ENCODE measurements around the gene OR8G1.
"Not testable (repeated sequence)": the region's sequence is repeated elsewhere in the genome, so short reads cannot be mapped to it uniquely, and the experiment has no call there.

Gene OR8G1

DNA sequence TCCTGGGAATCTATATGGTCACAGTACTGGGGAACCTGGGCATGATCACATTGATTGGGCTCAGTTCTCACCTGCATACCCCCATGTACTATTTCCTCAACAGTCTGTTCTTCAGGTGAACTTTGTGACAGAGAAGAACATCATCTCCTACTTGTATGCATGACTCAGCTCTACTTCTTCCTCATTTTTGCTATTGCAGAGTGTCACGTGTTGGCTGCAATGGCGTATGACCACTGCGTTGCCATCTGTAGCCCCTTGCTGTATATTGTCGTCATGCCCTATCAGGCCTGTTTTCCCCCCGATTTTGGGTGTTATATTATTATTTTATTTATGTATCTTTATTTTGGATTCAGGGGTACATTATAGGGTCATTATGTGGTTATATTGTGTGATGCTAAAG, 2.4 kb upstream of the OR8G1 start:
- DNase-seq (ENCODE audit: low spot score), result no peak

DNA sequence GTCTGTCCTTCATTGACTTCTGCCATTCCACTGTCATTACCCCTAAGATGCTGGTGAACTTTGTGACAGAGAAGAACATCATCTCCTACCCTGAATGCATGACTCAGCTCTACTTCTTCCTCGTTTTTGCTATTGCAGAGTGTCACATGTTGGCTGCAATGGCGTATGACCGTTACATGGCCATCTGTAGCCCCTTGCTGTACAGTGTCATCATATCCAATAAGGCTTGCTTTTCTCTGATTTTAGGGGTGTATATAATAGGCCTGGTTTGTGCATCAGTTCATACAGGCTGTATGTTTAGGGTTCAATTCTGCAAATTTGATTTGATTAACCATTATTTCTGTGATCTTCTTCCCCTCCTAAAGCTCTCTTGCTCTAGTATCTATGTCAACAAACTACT, 9.0 kb downstream of the OR8G1 start:
- not testable (repeated sequence) for DNase-seq (ENCODE audit: low spot score)

DNA sequence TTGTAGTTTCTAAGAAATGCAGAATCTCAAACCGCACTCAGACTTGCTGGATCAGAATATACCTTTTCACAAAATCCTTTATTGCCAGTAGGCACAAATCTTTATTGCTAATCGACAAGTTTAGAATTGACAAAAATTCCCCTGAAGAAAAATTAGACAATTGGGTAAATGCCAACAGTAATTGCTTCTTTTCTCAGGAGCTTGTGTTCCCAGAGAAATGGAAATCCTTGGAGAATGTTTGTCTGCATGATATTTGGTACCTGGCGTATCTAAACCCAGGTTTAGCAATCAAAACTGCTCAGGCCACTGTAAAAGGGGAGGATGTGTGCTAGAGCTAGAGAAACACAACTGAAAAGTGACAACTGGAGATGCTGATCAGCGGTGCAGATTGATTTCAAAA, 15.2 kb downstream of the OR8G1 start, which contains the start of gene OR8G5:
OR8G5 (plus strand) TSS at position 301 of the 400 bp plus-strand sequence. CDS start 8,556 bp downstream, outside the sequence.
- no peak for DNase-seq (ENCODE audit: low spot score)

DNA sequence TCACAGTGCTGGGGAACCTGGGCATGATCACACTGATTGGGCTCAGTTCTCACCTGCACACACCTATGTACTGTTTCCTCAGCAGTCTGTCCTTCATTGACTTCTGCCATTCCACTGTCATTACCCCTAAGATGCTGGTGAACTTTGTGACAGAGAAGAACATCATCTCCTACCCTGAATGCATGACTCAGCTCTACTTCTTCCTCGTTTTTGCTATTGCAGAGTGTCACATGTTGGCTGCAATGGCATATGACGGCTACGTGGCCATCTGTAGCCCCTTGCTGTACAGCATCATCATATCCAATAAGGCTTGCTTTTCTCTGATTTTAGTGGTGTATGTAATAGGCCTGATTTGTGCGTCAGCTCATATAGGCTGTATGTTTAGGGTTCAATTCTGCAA, 24.1 kb downstream of the OR8G1 start:
- DNase-seq (ENCODE audit: low spot score), result not testable (repeated sequence)

DNA sequence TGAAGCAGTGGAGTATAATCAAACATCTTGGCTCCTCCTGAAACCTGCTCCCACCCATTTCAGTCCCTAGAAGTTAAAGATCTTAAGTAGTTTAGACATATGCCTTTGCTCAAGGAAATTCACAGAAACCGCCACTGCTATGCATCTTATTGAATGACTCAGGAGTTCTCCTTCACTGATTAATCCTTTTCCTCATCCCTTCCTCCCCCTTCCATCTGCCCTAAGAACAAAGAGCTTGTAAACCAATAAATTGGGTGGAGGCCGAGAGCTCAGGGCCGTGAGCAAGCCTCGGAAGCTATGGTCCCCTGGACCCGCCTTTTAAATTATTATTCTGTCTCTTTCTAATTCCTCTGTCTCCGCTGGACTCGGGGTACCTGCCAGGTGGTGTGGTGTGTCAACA, 30.0 kb downstream of the OR8G1 start:
- not testable (repeated sequence) for DNase-seq (ENCODE audit: low spot score)

DNA sequence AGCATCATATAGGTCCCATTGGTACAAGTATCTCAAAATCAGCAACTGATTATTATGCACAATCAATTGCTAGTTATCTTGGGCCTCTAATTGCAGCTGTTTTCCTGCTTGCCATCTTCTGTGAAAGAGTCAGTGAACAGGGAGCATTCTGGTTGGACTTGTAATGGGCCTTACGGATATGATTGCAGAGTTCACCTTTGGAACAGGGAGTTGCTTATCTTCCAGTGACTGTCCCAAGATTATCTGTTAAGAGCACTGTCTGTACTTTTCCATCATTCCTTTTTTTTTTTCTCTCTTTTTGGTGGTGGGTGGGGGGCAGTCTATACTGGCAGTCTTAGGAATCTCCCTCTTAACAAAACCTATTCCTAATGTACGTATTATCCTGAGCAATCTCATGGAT, 33.1 kb downstream of the OR8G1 start:
- no peak for DNase-seq (ENCODE audit: low spot score)

DNA sequence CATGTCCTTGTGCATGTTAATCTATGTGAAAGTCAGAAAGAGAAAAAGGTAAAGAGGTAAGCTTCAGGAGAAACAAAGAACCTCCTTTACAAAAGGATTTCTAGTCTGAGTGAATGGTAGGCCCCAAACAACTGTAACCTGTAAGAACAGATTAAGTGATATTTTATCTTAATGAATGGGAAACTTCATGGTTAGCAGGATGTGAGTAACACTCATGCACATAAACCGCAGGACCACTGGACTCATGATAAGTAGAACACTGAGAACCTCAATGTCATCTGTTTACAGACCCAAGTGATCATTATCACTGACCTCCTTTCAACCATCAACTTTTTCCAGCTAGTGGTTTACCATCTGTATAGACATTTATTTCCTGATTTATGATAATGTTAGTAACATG, 35.2 kb downstream of the OR8G1 start:
- no peak for DNase-seq (ENCODE audit: low spot score)

DNA sequence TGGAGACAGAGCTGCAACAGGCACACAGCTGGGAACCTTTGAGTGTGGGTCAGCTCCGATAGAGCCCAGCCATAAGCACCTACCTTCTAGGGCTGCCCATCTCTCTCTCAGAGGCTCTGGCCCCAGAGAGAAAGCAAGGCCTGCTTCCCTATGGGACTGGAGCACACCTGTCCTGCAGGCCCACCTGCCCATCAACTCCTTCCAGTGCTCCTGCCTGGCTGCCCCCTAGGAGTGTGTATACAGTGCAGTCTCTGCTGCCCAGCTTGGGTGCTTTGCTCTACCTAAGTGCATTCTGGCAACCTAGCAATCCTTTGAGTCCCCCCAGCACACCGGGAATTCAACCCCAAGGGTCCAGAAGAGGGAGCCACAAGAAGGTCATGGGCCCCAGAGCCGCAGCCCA, 36.3 kb downstream of the OR8G1 start:
- DNase-seq (ENCODE audit: low spot score), result no peak

DNA sequence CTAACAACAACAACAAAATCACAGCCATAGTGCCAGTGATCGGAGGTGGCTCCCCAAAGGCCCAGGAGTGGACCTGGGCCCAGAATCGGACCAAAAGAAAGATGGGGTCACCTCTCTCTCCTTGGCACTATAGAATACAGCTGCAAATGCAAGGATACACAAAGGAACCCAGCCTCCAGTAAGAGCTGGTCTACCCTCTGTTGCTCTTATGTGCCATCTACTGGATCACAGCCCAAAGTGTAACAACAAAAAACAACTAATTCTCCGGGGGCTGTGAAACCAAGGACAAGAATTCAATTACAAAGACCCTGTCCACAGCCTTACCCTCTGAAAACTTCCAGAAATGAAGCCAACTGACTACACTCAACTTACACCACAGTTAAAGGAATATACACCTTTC, 36.9 kb downstream of the OR8G1 start:
- DNase-seq (ENCODE audit: low spot score), result no peak

DNA sequence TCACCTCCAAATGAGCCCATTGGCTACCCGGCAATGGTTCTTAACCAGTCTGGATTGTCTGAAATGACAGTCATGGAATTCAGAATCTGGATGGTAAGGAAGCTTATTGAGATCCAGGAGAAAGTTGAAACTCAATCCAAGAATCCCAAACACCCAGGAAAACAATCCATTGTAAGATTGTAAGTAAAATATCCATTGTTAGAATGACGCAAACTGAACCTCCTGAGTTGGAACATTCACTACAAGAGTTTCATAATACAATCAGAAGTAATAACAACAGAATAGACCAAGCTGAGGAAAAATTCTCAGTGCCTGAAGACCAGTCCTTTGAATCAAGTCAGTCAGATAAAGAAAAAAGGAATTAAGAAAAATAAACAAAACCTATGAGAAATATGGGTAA, 37.4 kb downstream of the OR8G1 start:
- no peak for DNase-seq (ENCODE audit: low spot score)

DNA sequence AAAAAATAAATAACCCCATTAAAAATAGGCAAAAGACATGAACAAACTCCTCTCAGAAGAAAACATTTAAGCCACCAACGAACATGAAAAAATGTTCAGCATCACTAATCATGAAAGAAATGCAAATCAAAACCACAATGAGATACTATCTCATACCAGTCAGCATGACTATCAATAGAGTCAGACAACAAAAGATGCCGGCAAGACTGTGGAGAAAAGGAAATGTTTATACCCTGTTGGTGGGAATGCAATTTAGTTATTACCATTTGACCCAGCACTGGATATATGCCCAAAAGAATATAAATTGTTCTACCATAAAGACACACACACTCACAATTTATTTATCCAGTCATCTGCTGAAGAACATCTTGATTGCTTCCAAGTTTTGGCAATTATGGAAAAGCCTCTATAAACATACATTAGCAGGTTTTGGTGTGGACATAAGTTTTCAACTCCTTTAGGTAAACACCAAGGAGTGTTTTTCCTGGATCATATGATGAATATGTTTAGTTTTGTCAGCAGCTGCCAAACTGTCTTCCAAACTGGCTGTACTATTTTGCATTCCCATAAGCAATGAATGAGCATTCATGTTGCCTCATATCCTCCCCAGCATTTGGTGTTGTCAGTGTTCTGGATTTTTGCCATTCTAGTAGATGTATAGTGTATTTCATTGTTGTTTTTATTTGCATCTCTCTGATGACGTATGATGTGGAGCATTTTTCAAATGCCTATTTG, 44.9 kb downstream of the OR8G1 start:
- DNase-seq (ENCODE audit: low spot score), result no peak

DNA sequence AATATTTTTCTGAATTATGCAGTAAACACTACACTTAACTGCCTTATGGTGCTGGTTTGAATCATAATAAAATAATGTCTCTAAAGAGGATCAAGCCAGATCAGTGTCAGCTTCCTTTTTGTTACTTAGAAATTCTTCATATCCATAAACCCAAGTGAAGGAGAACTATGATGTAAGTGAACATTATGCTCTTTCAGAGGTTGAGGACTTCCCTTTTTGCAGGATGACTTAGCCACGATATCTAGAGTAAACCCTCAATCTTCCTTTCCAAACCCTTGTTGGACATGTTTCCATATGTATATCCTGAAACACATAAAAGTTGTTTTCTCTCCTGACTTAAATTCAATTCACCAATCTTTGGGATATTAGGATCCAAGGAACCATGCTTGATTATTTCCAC, 53.8 kb downstream of the OR8G1 start:
- DNase-seq (ENCODE audit: low spot score), result no peak

DNA sequence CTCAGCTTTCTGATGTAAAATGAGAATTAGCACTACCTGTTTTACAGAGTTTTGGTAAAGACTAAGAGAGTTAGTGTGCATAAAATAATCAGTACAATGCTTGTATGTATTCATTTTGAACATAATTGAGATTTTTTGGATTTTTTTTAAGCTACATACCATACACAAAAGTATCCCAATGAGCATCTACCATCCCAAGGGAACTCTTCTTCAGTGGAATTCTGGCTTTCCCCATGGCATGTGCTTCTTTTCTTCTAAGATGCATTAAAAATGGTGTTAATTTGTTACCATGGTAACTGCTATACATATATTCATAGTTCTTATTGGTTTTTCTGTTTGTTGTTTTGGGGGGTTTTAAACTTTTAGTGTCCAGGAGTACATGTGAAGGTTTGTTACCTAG, 55.1 kb downstream of the OR8G1 start:
- no peak for DNase-seq (ENCODE audit: low spot score)

DNA sequence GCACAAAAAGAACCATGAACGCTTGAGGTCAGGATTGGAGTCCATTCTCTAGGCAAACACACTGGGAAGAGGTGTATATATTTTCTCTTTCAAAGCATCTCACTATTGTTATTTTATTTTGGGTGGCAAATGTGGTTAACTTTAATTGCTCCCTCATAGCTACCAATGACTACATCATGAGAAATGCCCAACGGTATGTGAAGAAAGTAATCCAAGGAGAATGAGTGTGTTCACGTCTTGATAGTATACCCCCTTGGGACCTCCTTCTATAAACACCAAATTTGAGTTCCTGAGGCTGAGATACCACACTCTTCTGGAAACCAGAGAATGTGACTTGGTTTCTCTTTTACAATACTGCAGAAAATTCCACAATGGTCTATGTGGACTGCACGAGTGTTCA, 57.0 kb downstream of the OR8G1 start:
- no peak for DNase-seq (ENCODE audit: low spot score)

DNA sequence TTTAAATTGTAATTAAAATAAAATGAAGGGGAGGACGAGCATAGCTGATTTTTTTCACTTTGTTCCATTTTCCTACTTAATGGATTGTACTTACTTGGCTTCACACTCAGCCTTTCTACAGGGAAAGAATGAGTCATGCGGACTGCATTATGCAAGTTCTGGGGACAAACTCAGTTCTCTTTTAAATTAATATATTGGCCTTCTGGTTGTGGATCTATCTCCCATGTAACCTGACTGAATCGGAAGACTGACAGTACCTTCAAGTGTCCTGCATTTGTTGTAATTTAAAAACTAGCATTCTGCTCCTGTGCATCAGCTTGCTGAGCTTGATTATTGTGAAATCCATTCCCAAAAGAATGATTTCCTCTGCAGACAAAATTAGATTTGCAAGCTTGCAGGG, 60.7 kb downstream of the OR8G1 start:
- no peak for DNase-seq (ENCODE audit: low spot score)

DNA sequence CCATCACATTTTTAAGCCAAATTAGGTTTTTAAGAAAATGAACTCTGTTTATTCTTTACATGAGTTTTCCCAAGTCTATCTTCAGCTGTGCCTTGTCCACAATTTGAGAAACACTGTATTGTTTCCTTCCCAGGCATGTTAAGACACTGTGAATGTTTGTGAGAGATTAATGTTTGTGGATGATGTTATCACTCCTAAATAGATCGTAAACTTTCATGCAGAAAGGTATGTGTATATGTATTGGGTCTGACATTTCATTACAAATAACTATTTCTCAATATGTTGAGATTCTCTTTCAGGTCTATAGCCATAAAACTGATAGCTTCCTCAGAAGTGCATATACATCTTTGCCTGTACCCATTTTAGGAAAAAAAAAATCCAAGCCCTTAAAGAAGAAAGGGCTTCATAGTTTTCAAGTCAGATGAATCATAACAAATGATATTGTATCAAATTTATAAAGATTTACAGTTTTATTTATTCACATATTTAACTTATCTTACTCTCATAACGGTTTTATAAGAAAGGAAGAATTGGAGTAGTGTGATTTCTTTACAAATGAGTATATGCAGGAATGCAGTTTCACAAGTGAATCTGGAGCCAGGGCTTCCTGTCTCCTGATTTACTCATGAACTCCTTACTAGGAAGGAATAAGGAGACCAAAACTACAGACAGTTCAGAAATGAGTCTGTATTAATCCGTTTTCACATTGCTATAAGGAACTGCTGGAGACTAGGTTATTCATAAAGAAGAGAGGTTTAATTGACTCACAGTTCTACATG, 61.6 kb downstream of the OR8G1 start:
- no peak for DNase-seq (ENCODE audit: low spot score)

Measured in pons (tissue), 1 donor.